ENCODE results near the gene DBNDD2.

Gene DBNDD2

DNA sequence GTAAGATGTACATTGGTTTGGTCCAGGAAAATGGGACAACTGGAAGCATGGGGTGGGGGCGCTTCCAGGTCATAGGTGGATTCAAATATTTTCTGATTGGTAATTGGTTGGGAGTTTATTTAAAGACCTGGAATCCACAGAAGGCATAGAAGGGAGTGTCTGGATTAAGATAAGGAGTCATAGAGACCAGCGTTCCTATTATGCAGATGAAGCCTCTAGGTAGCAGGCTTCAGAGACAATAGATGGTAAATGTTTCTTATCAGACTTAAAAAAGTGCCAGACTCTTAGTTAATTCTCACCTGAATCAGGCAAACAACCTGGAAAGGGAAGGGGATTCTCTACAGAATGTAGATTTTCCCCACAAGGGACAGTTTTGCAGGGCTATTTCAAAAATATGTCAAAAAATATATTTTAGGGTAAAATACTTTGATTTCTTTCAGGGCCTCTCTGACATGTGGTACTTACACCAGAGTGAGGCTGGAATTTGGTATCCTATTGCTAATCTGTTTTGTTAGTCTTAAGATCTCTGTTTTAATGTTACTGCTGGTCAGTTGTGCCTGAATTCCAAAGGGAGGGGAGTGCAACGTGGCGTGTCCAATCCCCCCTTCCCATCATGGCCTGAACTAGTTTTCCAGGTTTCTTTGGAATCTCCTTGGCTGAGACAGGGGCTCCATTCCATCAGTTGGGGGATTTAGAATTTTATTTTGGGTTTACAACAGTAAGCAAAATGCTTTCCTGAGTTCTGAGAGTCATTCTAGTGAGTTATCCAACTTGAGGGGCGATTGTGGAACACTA is 33.0 kb downstream of the DBNDD2 start:
- Histone ChIP-seq H2AFZ (ENCODE audit: low read depth, low read length, severe bottlenecking) (no peak overlapping the region), H3K36me3 (ENCODE audit: low read length) (no peaks in the 10 kb centered on the region), H3F3A (ENCODE audit: insufficient read depth) (peaks cover 2% of the 10 kb centered on the region; the same call in 1 of the 2 replicates), H3K79me2 (ENCODE audit: insufficient read depth, low read length) (no peaks in the 10 kb centered on the region), H3K9ac (ENCODE audit: low read length) (no peak overlapping the region), H3K27ac (ENCODE audit: low read depth, low read length) (no peak overlapping the region), H3K9me2 (replicated peaks; ENCODE audit: insufficient read depth, low read length) (no peaks in the 10 kb centered on the region), H3K9me3 (ENCODE audit: insufficient read depth, low read length) (no peaks in the 10 kb centered on the region), H3K4me3 (ENCODE audit: insufficient read depth, low read length, poor library complexity, severe bottlenecking) (no peak overlapping the region), H3K4me2 (ENCODE audit: low read depth, low read length, poor library complexity, severe bottlenecking) (no peak overlapping the region), H3K27me3 (ENCODE audit: low read length) (no peaks in the 10 kb centered on the region), H4K20me1 (ENCODE audit: low read depth, low read length) (no peaks in the 10 kb centered on the region)
- TF ChIP-seq, protein P1, sequence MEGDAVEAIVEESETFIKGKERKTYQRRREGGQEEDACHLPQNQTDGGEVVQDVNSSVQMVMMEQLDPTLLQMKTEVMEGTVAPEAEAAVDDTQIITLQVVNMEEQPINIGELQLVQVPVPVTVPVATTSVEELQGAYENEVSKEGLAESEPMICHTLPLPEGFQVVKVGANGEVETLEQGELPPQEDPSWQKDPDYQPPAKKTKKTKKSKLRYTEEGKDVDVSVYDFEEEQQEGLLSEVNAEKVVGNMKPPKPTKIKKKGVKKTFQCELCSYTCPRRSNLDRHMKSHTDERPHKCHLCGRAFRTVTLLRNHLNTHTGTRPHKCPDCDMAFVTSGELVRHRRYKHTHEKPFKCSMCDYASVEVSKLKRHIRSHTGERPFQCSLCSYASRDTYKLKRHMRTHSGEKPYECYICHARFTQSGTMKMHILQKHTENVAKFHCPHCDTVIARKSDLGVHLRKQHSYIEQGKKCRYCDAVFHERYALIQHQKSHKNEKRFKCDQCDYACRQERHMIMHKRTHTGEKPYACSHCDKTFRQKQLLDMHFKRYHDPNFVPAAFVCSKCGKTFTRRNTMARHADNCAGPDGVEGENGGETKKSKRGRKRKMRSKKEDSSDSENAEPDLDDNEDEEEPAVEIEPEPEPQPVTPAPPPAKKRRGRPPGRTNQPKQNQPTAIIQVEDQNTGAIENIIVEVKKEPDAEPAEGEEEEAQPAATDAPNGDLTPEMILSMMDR (IDR thresholded peaks at IDR 0.05; ENCODE audit: insufficient read depth, low read length, poor library complexity, severe bottlenecking): no peak
- TF ChIP-seq EZH2phosphoT487 (conservative IDR thresholded peaks at IDR 0.05; ENCODE audit: low read length): no peak

DNA sequence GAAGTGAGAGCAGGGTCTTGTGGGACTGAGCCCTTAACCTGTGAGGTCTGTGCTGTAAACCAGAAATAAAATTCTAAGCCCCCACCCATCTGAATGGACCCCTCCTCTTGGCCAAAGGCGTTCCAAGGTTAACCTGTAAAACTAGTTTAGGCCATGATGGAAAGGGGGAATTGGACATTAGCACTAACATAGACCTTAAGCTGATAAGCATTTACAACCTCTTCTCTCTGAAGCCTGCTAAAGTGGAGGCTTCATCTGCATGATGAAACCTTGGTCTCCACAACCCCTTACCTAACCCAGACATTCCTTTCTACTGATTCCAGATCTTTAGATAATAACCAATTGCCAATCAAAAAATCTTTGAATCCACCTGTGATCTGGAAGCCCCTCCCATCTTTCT is 33.7 kb downstream of the DBNDD2 start:
- Histone ChIP-seq H3K79me2 (ENCODE audit: insufficient read depth, low read length) (no peaks in the 10 kb centered on the region), H4K20me1 (ENCODE audit: low read depth, low read length) (no peaks in the 10 kb centered on the region), H3K9me2 (replicated peaks; ENCODE audit: insufficient read depth, low read length) (no peaks in the 10 kb centered on the region), H3K36me3 (ENCODE audit: low read length) (no peaks in the 10 kb centered on the region), H3K4me3 (ENCODE audit: insufficient read depth, low read length, poor library complexity, severe bottlenecking) (no peak overlapping the region), H3K27ac (ENCODE audit: low read depth, low read length) (no peak overlapping the region), H3K4me2 (ENCODE audit: low read depth, low read length, poor library complexity, severe bottlenecking) (no peak overlapping the region), H3K9ac (ENCODE audit: low read length) (no peak overlapping the region), H3F3A (ENCODE audit: insufficient read depth) (no peaks in the 10 kb centered on the region), H3K27me3 (ENCODE audit: low read length) (no peaks in the 10 kb centered on the region), H3K9me3 (ENCODE audit: insufficient read depth, low read length) (no peaks in the 10 kb centered on the region), H2AFZ (ENCODE audit: low read depth, low read length, severe bottlenecking) (no peak overlapping the region)
- no peak for TF ChIP-seq EZH2phosphoT487 (conservative IDR thresholded peaks at IDR 0.05; ENCODE audit: low read length)
- TF ChIP-seq, protein P1 (IDR thresholded peaks at IDR 0.05; ENCODE audit: insufficient read depth, low read length, poor library complexity, severe bottlenecking): no peak

DNA sequence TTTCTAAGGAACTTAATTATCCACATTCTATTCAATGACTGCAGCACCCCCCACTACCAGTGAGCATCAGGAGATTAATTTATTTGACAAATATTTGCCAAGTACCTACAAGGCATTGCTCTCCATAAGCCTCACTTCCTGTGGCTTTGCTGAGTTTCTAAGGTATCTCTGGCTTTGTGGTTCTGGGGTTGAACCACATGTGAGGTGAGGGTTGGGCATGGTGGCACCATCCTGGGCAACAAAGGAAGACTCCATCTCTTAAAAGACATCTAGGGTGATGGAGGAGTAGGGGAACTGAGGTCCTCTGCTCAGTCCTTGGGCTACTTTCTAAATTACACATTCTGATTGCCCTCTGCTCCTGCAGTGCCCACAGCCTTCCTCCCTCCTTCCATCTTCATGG is 36.0 kb downstream of the DBNDD2 start:
- H3K79me2 ChIP-seq (ENCODE audit: insufficient read depth, low read length): no peaks in the 10 kb centered on the region
- no peak for TF ChIP-seq EZH2phosphoT487 (conservative IDR thresholded peaks at IDR 0.05; ENCODE audit: low read length)
- TF ChIP-seq, protein P1 (IDR thresholded peaks at IDR 0.05; ENCODE audit: insufficient read depth, low read length, poor library complexity, severe bottlenecking): no peak
- no peak overlapping the region for H3K27ac ChIP-seq (ENCODE audit: low read depth, low read length)
- no peaks in the 10 kb centered on the region for H3K36me3 ChIP-seq (ENCODE audit: low read length)
- no peaks in the 10 kb centered on the region for H3F3A ChIP-seq (ENCODE audit: insufficient read depth)
- H3K9me3 ChIP-seq (ENCODE audit: insufficient read depth, low read length): no peaks in the 10 kb centered on the region
- H3K27me3 ChIP-seq (ENCODE audit: low read length): no peaks in the 10 kb centered on the region
- no peaks in the 10 kb centered on the region for H4K20me1 ChIP-seq (ENCODE audit: low read depth, low read length)
- H3K9me2 ChIP-seq (replicated peaks; ENCODE audit: insufficient read depth, low read length): no peaks in the 10 kb centered on the region
- no peak overlapping the region for H3K4me3 ChIP-seq (ENCODE audit: insufficient read depth, low read length, poor library complexity, severe bottlenecking)
- no peak overlapping the region for H3K4me2 ChIP-seq (ENCODE audit: low read depth, low read length, poor library complexity, severe bottlenecking)
- no peak overlapping the region for H3K9ac ChIP-seq (ENCODE audit: low read length)
- H2AFZ ChIP-seq (ENCODE audit: low read depth, low read length, severe bottlenecking): no peak overlapping the region

All from SU-DHL-6 (cell line).